Testis (tissue), 2 donors: ENCODE measurements around the gene LENG8.

Experiments used
- POLR2A ChIP-seq: fragments of 450-650 bp; IDR thresholded peaks from one replicate; pipeline ENCODE4 v1.6.1; 2017; ENCODE audit warnings: antibody characterized with exemption, mild to moderate bottlenecking, moderate library complexity
- TF ChIP-seq, protein P1 (sequence below), 3 experiments: fragments of 450-650 bp in 2 of 3; fragments of 200-600 bp in 1 of 3; sonication (generic) in 1 of 3; IDR thresholded peaks; one replicate each; pipeline ENCODE4 v1.5.1; 2016 to 2019; ENCODE audit warnings: antibody characterized with exemption in 3 of 3, mild to moderate bottlenecking in 2 of 3, moderate library complexity in 1 of 3

DNA sequence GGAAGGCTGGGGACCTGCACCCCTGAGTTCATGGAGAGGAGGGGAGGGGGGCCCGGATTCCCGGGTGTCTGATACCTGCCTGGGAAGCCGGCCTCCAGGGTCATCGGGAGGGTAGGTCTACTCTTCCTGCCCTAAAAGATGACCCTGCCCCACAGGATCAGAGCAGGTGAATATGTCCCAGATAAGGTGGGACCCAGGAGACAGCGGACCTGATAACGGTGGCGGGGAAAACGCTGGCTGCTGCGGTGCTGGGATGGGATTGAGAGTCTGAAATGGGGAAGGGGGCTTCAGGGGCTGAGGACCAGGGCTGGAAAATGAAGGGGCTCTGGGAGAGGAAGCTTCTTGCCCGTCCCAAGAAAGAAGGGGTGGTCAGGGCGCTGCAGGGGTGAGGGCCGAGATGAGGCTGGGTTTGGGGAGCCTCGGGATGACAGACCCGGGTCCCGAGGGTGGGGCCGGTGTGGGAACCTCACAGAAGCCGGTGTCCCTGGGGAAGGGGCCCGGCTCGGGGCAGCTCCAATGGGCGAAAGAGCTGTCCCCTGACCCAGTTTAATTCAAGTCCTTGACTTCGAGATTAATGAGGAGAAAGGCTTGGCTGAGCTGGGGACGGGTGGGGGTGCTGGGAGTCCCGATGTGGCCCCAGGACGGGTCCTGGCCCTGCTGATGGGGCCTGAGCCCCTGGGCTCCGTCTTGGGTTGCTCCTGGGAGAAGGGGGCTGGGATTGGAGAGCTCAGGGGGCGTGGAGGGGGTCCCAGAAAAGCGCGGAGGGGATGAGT lies 32.9 kb upstream of the LENG8 start:
- TF ChIP-seq, protein P1, sequence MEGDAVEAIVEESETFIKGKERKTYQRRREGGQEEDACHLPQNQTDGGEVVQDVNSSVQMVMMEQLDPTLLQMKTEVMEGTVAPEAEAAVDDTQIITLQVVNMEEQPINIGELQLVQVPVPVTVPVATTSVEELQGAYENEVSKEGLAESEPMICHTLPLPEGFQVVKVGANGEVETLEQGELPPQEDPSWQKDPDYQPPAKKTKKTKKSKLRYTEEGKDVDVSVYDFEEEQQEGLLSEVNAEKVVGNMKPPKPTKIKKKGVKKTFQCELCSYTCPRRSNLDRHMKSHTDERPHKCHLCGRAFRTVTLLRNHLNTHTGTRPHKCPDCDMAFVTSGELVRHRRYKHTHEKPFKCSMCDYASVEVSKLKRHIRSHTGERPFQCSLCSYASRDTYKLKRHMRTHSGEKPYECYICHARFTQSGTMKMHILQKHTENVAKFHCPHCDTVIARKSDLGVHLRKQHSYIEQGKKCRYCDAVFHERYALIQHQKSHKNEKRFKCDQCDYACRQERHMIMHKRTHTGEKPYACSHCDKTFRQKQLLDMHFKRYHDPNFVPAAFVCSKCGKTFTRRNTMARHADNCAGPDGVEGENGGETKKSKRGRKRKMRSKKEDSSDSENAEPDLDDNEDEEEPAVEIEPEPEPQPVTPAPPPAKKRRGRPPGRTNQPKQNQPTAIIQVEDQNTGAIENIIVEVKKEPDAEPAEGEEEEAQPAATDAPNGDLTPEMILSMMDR (IDR thresholded peaks at IDR 0.05), result no peak
- no peak for TF ChIP-seq POLR2A
